Measurements from ENCODE around the gene MCHR1. TPM values are rescaled to one million over a fixed set of nuclear protein-coding genes. Genes with fewer than 3 reads are reported as not detected.
A peak's percentile ranks its signal among the peaks of the same experiment; 100 is the strongest.

Gene MCHR1
- total and polyA plus RNA-seq, 9 of the 15 experiments (the other 6 are each of a cell fraction or from before 2014, with no cell fraction given), result 0.03 to 0.50 TPM; not detected in 7

DNA sequence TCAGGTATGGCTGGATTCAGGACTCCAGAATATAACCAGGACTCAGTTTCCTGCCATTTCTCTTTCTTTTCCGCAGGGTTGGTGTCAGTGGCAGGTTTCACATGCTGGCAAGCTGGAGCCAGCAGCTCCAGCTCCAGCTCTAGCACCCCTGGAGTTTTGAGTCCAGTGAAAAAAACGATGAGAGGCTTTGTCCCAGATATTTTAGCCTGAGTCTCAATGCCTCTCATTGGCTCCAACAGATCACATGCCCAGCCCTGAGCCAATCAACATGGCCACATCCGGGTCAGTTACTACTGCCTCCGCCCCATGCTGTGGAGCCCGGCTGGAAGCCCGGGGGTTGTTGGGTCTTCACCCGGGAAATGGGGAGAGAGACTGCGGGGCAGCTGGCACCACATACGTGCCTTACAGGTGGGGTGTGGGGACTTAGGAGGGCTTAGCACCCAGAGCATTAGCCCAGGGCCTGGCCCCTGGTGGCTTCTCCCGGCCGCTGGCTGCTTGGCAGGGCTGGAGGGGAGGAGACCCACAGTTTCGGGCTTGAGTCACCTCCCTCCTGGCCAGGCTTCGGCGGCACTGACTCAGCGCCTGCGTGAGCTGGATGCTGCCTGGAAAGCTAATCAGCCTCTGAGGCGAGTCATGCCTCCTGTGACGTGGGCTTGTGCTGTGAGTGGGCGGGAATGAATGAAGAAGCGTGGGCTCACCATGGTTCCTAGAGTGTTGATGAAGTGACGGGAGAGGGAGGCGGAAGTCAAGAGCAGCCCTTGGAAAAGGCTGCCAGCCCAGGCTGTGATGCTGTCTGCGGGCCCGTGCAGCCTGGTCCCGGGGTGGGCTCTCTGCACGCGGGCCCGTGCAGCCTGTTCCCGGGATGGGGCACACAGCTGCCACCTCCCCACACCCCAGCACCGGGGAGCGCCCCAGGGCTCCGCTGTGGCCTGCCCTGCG lies 27.5 kb upstream of the MCHR1 start (continued):
- TF ChIP-seq ADNP (tag; IDR thresholded peaks at IDR 0.05) (no peak), HMGN3 (IDR thresholded peaks at IDR 0.05; ENCODE audit: borderline replicate concordance, extremely low read depth, insufficient read length, low read depth, low read length) (peak; percentile 65), ZNF766 (CRISPR knock-in tag; conservative IDR thresholded peaks at IDR 0.05) (peak; percentile 58; the same call in 1 of the 2 replicates), POU5F1 (IDR thresholded peaks at IDR 0.05; ENCODE audit: borderline replicate concordance, low read depth, low read length, partially characterized antibody) (no peak), RBFOX2 (IDR thresholded peaks at IDR 0.05; ENCODE audit: low read depth, low read length) (peak; percentile 96), CC2D1A (IDR thresholded peaks at IDR 0.05) (peak; percentile 15; the same call in 1 of the 2 replicates), NFIC (IDR thresholded peaks at IDR 0.05) (peak; percentile 51), EWSR1 (IDR thresholded peaks at IDR 0.05; ENCODE audit: borderline replicate concordance, low read depth, partially characterized antibody) (no peak), CHD2 (IDR thresholded peaks at IDR 0.05; ENCODE audit: low read depth, low read length) (no peak), PML (IDR thresholded peaks at IDR 0.05; ENCODE audit: low read length) (peak; percentile 78), RBBP5 (IDR thresholded peaks at IDR 0.05; ENCODE audit: borderline replicate concordance, insufficient read depth, low read length, poor library complexity, severe bottlenecking) (peak; percentile 39), HNRNPL (IDR thresholded peaks at IDR 0.05; ENCODE audit: low read depth, low read length) (no peak), ZNF253 (CRISPR knock-in tag; conservative IDR thresholded peaks at IDR 0.05) (no peak), RAD51 (IDR thresholded peaks at IDR 0.05; ENCODE audit: borderline replicate concordance, low read depth) (peak; percentile 95), ZNF639 (CRISPR knock-in tag; conservative IDR thresholded peaks at IDR 0.05 in 1 of 2, IDR thresholded peaks at IDR 0.05 in 1 of 2) (0 out of 4 replicates have a peak, but pooled peaks of 1 of the 2 experiments have one; percentile 28), ZNF282 (CRISPR knock-in tag; IDR thresholded peaks at IDR 0.05) (no peak), RBM22 (IDR thresholded peaks at IDR 0.05; ENCODE audit: low read depth, low read length, poor library complexity, severe bottlenecking) (no peak), BACH1 (tag; IDR thresholded peaks at IDR 0.05) (0 out of 2 replicates have a peak, but pooled peaks have one; percentile 44), ZBTB1 (CRISPR knock-in tag; IDR thresholded peaks at IDR 0.05; ENCODE audit: borderline replicate concordance, low read depth) (no peak)
- TF ChIP-seq, protein P1, sequence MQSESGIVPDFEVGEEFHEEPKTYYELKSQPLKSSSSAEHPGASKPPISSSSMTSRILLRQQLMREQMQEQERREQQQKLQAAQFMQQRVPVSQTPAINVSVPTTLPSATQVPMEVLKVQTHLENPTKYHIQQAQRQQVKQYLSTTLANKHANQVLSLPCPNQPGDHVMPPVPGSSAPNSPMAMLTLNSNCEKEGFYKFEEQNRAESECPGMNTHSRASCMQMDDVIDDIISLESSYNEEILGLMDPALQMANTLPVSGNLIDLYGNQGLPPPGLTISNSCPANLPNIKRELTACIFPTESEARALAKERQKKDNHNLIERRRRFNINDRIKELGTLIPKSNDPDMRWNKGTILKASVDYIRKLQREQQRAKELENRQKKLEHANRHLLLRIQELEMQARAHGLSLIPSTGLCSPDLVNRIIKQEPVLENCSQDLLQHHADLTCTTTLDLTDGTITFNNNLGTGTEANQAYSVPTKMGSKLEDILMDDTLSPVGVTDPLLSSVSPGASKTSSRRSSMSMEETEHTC (IDR thresholded peaks at IDR 0.05), result peak; percentile 53; the same call in 1 of the 2 replicates

Measured in K562 (cell line).